Measurements from ENCODE around the gene ARFGEF2. TPM values are rescaled to one million over a fixed set of nuclear protein-coding genes. Genes with fewer than 3 reads are reported as not detected.

Gene ARFGEF2
- total RNA-seq, 1 experiment from 2014 or later = 32.9 TPM

- no peak overlapping the region for H3K4me3 ChIP-seq
- H3K4me1 ChIP-seq (replicated peaks) = peaks cover 8% of the 10 kb centered on the region
- no peaks in the 10 kb centered on the region for H3K27me3 ChIP-seq (replicated peaks)
- no peaks in the 10 kb centered on the region for H3K36me3 ChIP-seq
- no peak for DNase-seq (ENCODE audit: low read depth in 1 of 2, low spot score in 2 of 2)
- peaks cover 7% of the 10 kb centered on the region; the same call in 1 of the 2 replicates for H3K9me3 ChIP-seq (replicated peaks)
- H3K27ac ChIP-seq = no peak overlapping the region
These were observed 30.1 kb upstream of the ARFGEF2 start for GRCh38 chr20:48891235-48892048.

DNA sequence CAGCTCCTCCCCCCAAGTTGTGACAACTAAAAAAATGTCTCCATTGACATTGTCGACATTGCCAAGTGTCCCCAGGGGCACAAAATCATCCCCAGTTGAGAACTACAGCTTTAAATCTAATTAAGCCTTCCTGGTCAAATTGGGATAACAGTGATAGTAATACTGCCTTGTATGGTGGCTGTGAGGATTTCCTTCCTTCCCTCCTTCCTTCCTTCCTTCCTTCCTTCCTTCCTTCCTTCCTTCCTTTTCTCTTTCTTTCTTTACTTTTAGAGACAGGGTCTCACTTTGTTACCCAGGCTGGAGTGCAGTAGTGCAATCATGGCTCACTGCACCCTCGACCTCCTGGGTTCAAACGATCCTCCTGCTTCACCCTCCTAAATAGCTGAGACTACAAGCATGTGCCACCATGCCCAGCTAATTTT is 29.5 kb upstream of the ARFGEF2 start:
- Histone ChIP-seq H3K27ac (no peak overlapping the region), H3K9me3 (replicated peaks) (peaks cover 7% of the 10 kb centered on the region; the same call in 1 of the 2 replicates), H3K4me1 (replicated peaks) (peaks cover 8% of the 10 kb centered on the region), H3K4me3 (no peak overlapping the region), H3K36me3 (no peaks in the 10 kb centered on the region), H3K27me3 (replicated peaks) (no peaks in the 10 kb centered on the region)
- no peak for DNase-seq (ENCODE audit: low read depth in 1 of 2, low spot score in 2 of 2)

DNA sequence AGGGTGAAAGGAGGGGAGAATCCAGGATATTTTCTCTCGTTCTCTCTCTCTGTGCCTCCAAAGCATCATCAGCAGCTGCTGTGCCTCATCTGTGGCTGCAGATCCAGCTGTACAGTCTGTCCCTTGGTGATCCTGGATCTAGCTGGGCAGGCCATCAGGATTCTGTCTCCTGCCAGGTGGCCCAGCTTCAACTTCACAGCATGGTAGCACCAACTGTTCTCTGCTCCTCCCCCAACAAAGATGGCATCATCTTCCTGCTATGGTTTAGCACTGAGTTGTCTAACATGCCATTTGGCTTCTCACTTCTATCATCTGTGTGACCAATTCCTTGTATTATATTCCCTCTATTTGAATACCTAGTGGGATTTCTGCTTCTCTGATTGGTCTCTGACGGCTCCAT is 28.6 kb upstream of the ARFGEF2 start:
- Histone ChIP-seq H3K9me3 (replicated peaks) (peaks cover 7% of the 10 kb centered on the region; the same call in 1 of the 2 replicates), H3K4me1 (replicated peaks) (peaks cover 13% of the 10 kb centered on the region), H3K36me3 (no peaks in the 10 kb centered on the region), H3K27me3 (replicated peaks) (no peaks in the 10 kb centered on the region), H3K4me3 (no peak overlapping the region), H3K27ac (no peak overlapping the region)
- DNase-seq (ENCODE audit: low read depth in 1 of 2, low spot score in 2 of 2) = no peak

DNA sequence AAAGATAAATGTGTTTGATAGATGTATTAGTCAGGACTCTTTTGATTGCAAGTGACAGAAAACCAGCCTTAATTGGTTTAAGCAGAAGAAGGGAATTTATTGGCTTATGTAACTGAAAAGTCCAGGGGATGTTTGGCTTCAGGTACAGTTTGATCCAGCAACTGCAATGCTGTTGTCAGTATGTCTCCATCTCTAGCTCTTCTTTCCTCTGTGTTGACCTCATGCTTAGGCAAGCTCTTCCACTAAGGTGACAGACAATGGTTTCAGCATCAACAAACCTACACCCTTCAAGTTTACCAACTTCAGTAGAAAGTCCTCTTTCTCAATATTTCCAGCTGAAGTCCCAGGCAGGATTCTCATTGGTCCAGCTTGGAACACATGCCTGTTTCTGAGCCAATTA is 28.1 kb upstream of the ARFGEF2 start:
- Histone ChIP-seq H3K27me3 (replicated peaks) (no peaks in the 10 kb centered on the region), H3K27ac (no peak overlapping the region), H3K36me3 (no peaks in the 10 kb centered on the region), H3K4me1 (replicated peaks) (peaks cover 18% of the 10 kb centered on the region), H3K9me3 (replicated peaks) (peaks cover 7% of the 10 kb centered on the region; the same call in 1 of the 2 replicates), H3K4me3 (no peak overlapping the region)
- DNase-seq (ENCODE audit: low read depth in 1 of 2, low spot score in 2 of 2) = no peak

DNA sequence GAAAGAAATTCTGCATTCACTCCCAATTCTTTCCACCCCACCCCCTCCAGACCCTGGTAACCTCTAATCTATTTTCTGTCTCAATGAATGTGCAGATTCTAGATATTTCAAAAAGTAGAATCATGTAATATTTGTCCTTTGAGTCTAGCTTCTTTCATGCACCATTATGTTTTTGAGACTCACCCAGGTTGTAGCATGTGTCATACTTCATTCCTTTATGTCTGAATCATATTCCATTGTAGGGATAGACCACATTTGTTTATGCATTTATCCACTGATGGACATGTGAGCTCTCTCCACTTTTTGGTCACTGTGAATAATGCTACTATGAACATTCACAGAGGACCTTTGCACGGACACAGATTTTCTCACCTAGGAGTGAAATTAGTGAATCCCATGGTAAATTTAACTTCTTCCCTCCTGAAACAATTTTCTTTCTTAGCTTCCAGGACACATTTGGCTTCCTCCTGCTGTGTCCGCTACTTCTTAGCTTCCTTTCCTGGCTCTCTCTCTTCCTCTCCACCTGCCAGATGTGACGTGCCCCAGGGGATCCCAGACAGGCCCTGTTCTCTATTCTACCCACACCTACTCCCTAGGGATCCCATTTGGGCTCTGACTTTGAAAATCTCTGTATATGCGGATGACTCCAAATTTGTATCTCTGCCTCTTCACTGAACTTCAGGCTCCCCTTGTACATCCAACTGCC is 24.1 kb upstream of the ARFGEF2 start:
- peak; percentile 60 to 88 for DNase-seq (ENCODE audit: low read depth in 1 of 2, low spot score in 2 of 2)
- Histone ChIP-seq H3K36me3 (no peaks in the 10 kb centered on the region), H3K4me3 (no peak overlapping the region), H3K27me3 (replicated peaks) (no peaks in the 10 kb centered on the region), H3K9me3 (replicated peaks) (peaks cover 7% of the 10 kb centered on the region; the same call in 1 of the 2 replicates), H3K27ac (peak overlapping the region; percentile 52), H3K4me1 (replicated peaks) (peaks cover 19% of the 10 kb centered on the region)

GRCh38 chr20:48898210-48898609 is 23.3 kb upstream of the ARFGEF2 start:
- Histone ChIP-seq H3K9me3 (replicated peaks) (peaks cover 7% of the 10 kb centered on the region; the same call in 1 of the 2 replicates), H3K36me3 (no peaks in the 10 kb centered on the region), H3K27me3 (replicated peaks) (no peaks in the 10 kb centered on the region), H3K4me1 (replicated peaks) (peaks cover 19% of the 10 kb centered on the region), H3K27ac (peak overlapping the region; percentile 52), H3K4me3 (no peak overlapping the region)
- DNase-seq (ENCODE audit: low read depth in 1 of 2, low spot score in 2 of 2) = peak in 1 of 2 experiments; percentile 38

- Histone ChIP-seq H3K4me3 (no peak overlapping the region), H3K27ac (no peak overlapping the region), H3K9me3 (replicated peaks) (no peaks in the 10 kb centered on the region), H3K27me3 (replicated peaks) (no peaks in the 10 kb centered on the region), H3K36me3 (no peaks in the 10 kb centered on the region), H3K4me1 (replicated peaks) (peaks cover 19% of the 10 kb centered on the region)
- DNase-seq (ENCODE audit: low read depth in 1 of 2, low spot score in 2 of 2) = no peak
These were observed 22.5 kb upstream of the ARFGEF2 start for GRCh38 chr20:48898896-48899530.

DNA sequence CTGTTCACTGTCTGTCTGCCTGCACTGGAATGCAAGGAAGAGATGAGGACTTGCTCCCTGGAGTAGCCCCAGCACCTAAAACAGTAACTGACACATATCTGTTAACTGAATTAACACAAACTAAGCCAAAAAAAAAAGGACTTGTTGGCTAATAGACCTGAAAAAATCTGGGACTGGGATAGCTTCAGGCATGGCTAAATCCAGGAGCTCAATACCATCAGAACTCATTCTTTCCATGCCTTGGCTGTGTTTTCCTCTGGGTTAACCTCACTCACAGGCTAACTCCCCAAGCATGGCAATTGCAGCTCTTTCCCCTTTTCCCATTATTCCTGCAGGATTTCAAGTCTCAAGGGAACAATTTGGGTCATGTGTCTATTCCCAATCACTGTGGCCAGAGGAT is 21.6 kb upstream of the ARFGEF2 start:
- Histone ChIP-seq H3K27ac (no peak overlapping the region), H3K4me3 (no peak overlapping the region), H3K4me1 (replicated peaks) (peaks cover 25% of the 10 kb centered on the region), H3K36me3 (no peaks in the 10 kb centered on the region), H3K9me3 (replicated peaks) (no peaks in the 10 kb centered on the region), H3K27me3 (replicated peaks) (no peaks in the 10 kb centered on the region)
- no peak for DNase-seq (ENCODE audit: low read depth in 1 of 2, low spot score in 2 of 2)

DNA sequence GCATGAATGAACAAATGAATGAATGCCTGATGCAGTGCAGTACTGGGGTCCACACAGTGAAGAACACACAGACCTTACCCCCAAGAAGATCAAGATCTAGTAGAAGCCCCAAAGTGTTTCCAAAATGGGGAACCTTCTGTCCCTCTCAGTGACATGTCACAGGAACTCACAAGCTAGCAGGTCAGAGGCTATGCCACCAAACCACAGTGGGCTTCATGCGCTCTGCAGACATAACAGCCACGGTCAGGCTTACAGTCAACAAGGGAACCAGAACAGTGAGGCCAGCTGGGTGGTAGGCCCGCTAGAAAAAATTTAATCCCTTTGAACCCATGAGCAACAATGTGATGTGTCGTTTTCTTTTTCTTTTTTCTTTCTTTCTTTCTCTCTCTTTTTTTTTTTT is 20.2 kb upstream of the ARFGEF2 start:
- Histone ChIP-seq H3K9me3 (replicated peaks) (no peaks in the 10 kb centered on the region), H3K27me3 (replicated peaks) (no peaks in the 10 kb centered on the region), H3K4me1 (replicated peaks) (peaks cover 23% of the 10 kb centered on the region), H3K27ac (no peak overlapping the region), H3K4me3 (no peak overlapping the region), H3K36me3 (no peaks in the 10 kb centered on the region)
- DNase-seq (ENCODE audit: low read depth in 1 of 2, low spot score in 2 of 2) = no peak

DNA sequence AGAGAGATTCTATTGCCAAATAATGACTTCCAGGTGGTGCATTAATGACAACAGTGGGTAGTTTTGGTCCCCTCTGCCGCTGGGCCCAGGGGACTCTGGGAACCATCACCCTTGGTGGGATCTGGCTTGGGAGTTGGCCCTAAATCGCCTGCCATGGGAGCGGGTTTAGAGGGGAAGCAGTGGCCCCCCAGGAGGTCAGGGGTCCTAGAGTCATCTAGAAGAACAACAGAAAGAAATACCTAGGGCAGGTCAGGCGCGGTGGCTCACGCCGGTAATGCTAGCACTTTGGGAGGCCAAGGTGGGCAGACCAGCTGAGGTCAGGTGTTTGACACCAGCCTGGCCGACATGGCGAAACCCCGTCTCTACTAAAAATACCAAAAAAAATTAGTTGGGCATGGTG is 17.8 kb upstream of the ARFGEF2 start:
- Histone ChIP-seq H3K27me3 (replicated peaks) (no peaks in the 10 kb centered on the region), H3K4me1 (replicated peaks) (peaks cover 6% of the 10 kb centered on the region), H3K36me3 (no peaks in the 10 kb centered on the region), H3K4me3 (no peak overlapping the region), H3K9me3 (replicated peaks) (no peaks in the 10 kb centered on the region; the same call in 1 of the 2 replicates), H3K27ac (no peak overlapping the region)
- DNase-seq (ENCODE audit: low read depth in 1 of 2, low spot score in 2 of 2) = no peak

DNA sequence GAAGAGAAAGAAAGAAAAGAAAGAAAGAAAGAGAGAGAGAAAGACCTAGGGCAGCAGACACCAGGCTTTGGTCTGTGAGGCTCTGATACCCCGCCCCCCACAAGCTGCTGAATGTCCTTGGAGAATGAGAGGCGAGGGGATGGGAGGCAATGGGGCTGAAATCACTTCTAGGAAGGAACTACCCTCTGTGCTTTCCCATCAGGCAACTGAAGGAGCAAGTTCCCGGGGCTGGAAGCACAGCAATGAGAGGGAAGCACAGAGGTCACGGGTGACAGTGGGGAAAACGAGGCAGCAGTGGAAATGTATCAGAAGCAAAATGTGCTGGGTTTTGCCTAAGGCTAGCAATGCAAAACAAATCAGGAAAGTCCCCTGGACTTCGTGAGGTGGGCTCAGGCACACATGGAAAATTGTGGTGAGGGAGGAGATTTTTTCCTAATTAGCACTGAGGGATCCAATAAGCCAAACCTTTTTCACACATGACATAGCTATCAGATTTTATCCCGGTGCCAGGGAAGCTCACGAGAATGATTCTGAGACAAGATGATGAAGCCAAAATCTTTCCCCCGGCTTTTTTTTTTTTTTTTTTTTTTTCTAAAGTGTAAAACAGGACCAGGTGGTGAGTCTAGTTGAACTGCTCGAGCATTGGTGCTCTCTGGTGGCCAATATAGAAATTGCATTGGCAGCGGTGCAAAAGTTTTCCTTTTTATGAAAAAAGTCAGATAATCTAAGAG is 16.8 kb upstream of the ARFGEF2 start:
- Histone ChIP-seq H3K4me1 (replicated peaks) (peaks cover 6% of the 10 kb centered on the region), H3K27ac (no peak overlapping the region), H3K4me3 (no peak overlapping the region), H3K9me3 (replicated peaks) (peaks cover 5% of the 10 kb centered on the region), H3K36me3 (no peaks in the 10 kb centered on the region), H3K27me3 (replicated peaks) (no peaks in the 10 kb centered on the region)
- DNase-seq (ENCODE audit: low read depth in 1 of 2, low spot score in 2 of 2) = peak in 1 of 2 experiments; percentile 64

DNA sequence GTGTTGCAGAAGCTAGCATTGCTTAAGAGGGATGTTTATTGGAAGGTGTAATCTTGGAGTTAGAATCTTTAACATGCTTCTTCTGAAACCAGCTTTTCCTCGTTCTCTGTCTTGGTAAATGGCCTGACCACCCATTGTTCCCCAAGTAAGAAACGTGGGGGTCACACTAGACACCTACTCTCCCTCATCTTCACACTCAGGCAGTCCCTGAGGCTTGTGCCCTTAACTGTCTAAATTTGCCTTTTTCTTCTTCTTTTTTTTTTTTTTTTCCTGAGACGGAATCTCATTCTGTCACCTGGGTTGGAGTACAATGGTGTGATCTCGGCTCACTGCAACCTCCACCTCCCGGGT is 16.2 kb upstream of the ARFGEF2 start:
- Histone ChIP-seq H3K36me3 (no peaks in the 10 kb centered on the region), H3K27me3 (replicated peaks) (no peaks in the 10 kb centered on the region), H3K27ac (no peak overlapping the region), H3K4me1 (replicated peaks) (peaks cover 10% of the 10 kb centered on the region), H3K9me3 (replicated peaks) (peaks cover 5% of the 10 kb centered on the region), H3K4me3 (no peak overlapping the region)
- no peak for DNase-seq (ENCODE audit: low read depth in 1 of 2, low spot score in 2 of 2)

GRCh38 chr20:48906221-48906877 is 15.2 kb upstream of the ARFGEF2 start:
- DNase-seq (ENCODE audit: low read depth in 1 of 2, low spot score in 2 of 2) = no peak
- H3K36me3 ChIP-seq = no peaks in the 10 kb centered on the region
- peaks cover 15% of the 10 kb centered on the region for H3K4me1 ChIP-seq (replicated peaks)
- no peak overlapping the region for H3K4me3 ChIP-seq
- H3K9me3 ChIP-seq (replicated peaks) = peaks cover 5% of the 10 kb centered on the region
- no peaks in the 10 kb centered on the region for H3K27me3 ChIP-seq (replicated peaks)
- H3K27ac ChIP-seq = no peak overlapping the region

Data from SJSA1 (cell line).